Measurements from ENCODE around the gene TRIM26. TPM values are rescaled to one million over a fixed set of nuclear protein-coding genes. Genes with fewer than 3 reads are reported as not detected.

Gene TRIM26
- total RNA-seq, 4 donors from 2014 or later, result 26.9 to 46.8 (median 37.6) TPM

DNA sequence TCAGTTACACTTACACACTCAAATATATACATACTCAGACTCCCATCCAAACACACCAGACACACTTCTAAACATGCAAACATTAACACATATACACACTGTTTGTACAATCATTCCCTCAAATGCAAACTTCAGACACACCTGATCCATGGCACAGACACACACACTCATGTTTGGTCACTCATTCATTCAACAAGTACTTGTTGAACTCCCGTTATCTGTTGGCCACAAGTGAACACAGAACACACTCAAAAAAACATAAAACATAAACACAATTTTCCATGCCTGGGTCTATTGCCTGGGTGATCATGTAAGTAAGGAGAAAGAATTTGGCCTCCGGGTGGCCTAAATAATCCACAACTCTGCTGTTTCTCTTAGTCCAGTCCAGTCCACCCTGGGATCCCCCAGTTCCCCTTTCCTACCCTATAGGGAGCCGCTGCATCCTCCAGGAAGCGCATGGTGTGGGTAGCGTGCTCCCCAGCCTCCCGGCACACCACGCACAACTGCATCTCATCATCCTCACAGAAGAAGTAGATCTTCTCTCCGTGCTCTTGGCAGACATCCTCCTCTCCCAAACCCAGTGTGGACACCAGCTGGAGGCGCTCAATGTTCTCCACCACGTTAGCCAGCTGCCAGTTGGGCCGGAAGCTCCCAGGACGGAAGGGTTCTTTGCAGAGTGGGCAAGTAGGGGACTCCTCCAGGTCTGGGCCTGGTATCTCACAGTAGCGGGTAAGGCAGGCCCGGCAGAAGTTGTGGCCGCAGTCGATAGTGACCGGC lies 53.0 kb downstream of the TRIM26 start:
- 89 to 90% methylated on average over 17 of the region's 17 CpGs for WGBS, 2 donors
- Histone ChIP-seq H3K36me3 (no peaks in the 10 kb centered on the region), H3K27ac (no peak overlapping the region), H3K4me1 (peaks cover 0 to 13% (median 0%) of the 10 kb centered on the region in 4 donors), H3K27me3 (peaks cover 0 to 4% of the 10 kb centered on the region in 2 donors), H3K9me3 (no peaks in the 10 kb centered on the region), H3K4me3 (no peak overlapping the region)
- no peak for DNase-seq (ENCODE audit: low spot score in 2 of 2)
- no peak for TF ChIP-seq EP300 (IDR thresholded peaks at IDR 0.05)
- TF ChIP-seq POLR2A (IDR thresholded peaks at IDR 0.05), result no peak
- TF ChIP-seq, protein P1, sequence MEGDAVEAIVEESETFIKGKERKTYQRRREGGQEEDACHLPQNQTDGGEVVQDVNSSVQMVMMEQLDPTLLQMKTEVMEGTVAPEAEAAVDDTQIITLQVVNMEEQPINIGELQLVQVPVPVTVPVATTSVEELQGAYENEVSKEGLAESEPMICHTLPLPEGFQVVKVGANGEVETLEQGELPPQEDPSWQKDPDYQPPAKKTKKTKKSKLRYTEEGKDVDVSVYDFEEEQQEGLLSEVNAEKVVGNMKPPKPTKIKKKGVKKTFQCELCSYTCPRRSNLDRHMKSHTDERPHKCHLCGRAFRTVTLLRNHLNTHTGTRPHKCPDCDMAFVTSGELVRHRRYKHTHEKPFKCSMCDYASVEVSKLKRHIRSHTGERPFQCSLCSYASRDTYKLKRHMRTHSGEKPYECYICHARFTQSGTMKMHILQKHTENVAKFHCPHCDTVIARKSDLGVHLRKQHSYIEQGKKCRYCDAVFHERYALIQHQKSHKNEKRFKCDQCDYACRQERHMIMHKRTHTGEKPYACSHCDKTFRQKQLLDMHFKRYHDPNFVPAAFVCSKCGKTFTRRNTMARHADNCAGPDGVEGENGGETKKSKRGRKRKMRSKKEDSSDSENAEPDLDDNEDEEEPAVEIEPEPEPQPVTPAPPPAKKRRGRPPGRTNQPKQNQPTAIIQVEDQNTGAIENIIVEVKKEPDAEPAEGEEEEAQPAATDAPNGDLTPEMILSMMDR (IDR thresholded peaks at IDR 0.05), result no peak

DNA sequence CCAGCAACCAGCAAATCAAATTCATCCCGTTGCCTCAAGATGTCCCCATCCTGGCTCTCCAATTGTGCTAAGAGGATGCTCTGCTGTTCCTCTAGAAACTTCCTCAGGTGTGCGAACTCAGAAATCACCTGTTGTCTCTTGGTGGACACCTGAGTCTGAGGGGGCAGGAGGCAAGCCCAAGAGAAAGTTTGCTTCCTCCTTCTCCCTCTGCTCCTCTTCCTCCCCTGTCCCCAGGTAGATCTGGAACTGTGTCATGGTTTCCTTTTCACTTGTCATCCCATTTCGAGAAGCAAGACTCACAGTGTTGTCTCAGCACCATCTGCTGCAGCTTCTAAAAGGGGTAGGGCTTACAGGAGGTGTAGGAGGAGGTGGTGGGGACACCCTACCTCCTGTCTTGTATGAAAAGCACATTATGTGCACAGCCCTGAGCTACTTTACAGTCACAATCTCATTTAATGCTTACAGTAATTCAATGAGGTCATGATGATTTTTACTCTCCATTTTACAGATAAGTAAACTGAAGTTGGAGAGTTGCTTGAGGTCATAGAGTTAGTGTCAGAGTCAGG lies 54.6 kb downstream of the TRIM26 start:
- no peaks in the 10 kb centered on the region for H3K9me3 ChIP-seq
- peaks cover 0 to 3% of the 10 kb centered on the region in 2 donors for H3K27me3 ChIP-seq
- no peaks in the 10 kb centered on the region for H3K36me3 ChIP-seq
- no peak overlapping the region for H3K4me3 ChIP-seq
- WGBS, 2 donors, result 67 to 76% methylated on average over 3 of the region's 3 CpGs
- H3K27ac ChIP-seq, result no peak overlapping the region
- peaks cover 0 to 13% (median 1%) of the 10 kb centered on the region in 4 donors for H3K4me1 ChIP-seq
- DNase-seq (ENCODE audit: low spot score in 2 of 2), result no peak
- TF ChIP-seq, protein P1 (IDR thresholded peaks at IDR 0.05), result no peak
- TF ChIP-seq POLR2A (IDR thresholded peaks at IDR 0.05), result no peak
- TF ChIP-seq EP300 (IDR thresholded peaks at IDR 0.05), result no peak

DNA sequence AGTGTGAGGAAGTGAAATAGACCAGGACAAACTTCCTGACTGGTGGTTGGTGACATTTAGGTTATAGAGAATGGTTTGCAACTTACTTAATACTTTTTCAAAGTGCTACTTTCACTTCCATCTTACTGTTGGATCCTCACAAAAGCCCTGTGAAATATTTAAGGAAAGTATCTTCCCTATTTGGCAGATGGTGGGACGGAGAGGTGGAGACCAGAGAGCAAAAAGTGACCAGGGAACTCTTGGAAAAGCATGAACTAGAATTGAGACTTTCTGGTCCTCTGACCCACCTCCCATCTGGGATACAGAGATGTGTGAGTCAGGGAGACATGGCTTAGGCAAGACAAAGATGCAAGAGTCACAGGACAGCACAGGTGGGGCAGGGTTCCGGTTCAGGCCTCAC lies 55.2 kb downstream of the TRIM26 start:
- H3K27me3 ChIP-seq, result peaks cover 0 to 3% of the 10 kb centered on the region in 2 donors
- WGBS, 2 donors, result 83 to 88% methylated on average over 2 of the region's 2 CpGs
- no peaks in the 10 kb centered on the region for H3K36me3 ChIP-seq
- no peaks in the 10 kb centered on the region for H3K9me3 ChIP-seq
- no peak overlapping the region for H3K4me3 ChIP-seq
- H3K27ac ChIP-seq, result no peak overlapping the region
- H3K4me1 ChIP-seq, result peaks cover 0 to 13% (median 1%) of the 10 kb centered on the region in 4 donors
- TF ChIP-seq POLR2A (IDR thresholded peaks at IDR 0.05) (no peak), EP300 (IDR thresholded peaks at IDR 0.05) (no peak)
- TF ChIP-seq, protein P1 (IDR thresholded peaks at IDR 0.05), result no peak
- DNase-seq (ENCODE audit: low spot score in 2 of 2), result no peak

DNA sequence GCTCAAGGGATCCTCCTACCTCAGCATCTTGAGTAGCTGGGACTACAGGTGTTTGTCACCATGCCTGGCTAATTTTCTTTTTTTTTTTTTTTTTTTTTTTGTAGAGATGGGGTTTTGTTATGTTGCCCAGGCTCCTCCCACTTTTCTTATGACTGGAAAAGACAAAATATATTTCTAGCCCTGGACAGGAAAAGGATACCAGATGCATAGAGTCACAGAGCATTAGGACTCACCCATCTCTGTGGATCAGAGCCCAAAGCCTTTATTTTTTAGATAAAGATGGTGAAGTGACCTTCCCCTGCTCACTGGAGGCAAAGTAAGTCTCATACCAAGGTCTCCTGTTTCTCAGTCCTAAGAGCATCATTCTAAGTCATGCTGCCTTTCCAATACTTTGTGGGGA lies 55.6 kb downstream of the TRIM26 start:
- no peaks in the 10 kb centered on the region for H3K36me3 ChIP-seq
- H3K27ac ChIP-seq, result no peak overlapping the region
- H3K27me3 ChIP-seq, result peaks cover 0 to 3% of the 10 kb centered on the region in 2 donors
- H3K4me1 ChIP-seq, result peaks cover 0 to 13% (median 1%) of the 10 kb centered on the region in 4 donors
- no peak overlapping the region for H3K4me3 ChIP-seq
- no peak for TF ChIP-seq POLR2A (IDR thresholded peaks at IDR 0.05)
- no peak for TF ChIP-seq EP300 (IDR thresholded peaks at IDR 0.05)
- TF ChIP-seq, protein P1 (IDR thresholded peaks at IDR 0.05), result no peak
- H3K9me3 ChIP-seq, result no peaks in the 10 kb centered on the region
- no peak for DNase-seq (ENCODE audit: low spot score in 2 of 2)

DNA sequence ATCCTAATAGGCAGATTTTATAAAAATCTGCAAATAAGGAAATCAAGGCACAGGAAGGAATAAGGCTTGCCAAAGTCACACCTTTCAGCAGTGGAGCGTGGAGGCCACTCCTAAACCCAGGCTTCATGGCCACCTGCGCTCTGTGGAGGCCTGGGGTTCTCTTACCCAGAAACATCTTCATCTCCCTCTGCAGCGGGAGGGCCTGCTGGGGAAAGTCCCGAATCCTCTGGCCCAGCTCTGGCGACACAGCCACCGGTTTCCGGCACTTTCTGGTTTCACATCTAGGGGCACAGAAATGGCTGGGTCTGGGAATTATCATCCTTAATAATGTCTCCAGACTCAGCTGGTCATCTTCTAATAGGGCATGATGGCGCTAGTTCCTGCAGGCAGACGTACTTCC lies 56.4 kb downstream of the TRIM26 start:
- Histone ChIP-seq H3K4me3 (no peak overlapping the region), H3K4me1 (peaks cover 0 to 13% (median 1%) of the 10 kb centered on the region in 4 donors), H3K36me3 (no peaks in the 10 kb centered on the region), H3K27me3 (peaks cover 0 to 3% of the 10 kb centered on the region in 2 donors), H3K27ac (no peak overlapping the region), H3K9me3 (no peaks in the 10 kb centered on the region)
- DNase-seq (ENCODE audit: low spot score in 2 of 2), result no peak
- WGBS, 2 donors, result 90 to 92% methylated on average over 9 of the region's 9 CpGs
- TF ChIP-seq EP300 (IDR thresholded peaks at IDR 0.05) (no peak), POLR2A (IDR thresholded peaks at IDR 0.05) (no peak)
- TF ChIP-seq, protein P1 (IDR thresholded peaks at IDR 0.05), result no peak
